Glomerular endothelial cell (primary cell): Measurements from ENCODE around the gene ZNF2. TPM values are rescaled to one million over a fixed set of nuclear protein-coding genes. Genes with fewer than 3 reads are reported as not detected.
A peak's percentile ranks its signal among the peaks of the same experiment; 100 is the strongest.

ENCODE experiments used
- DNase-seq: peaks from one replicate; pipeline ENCODE4 v3.0.0-alpha.2; 2011; ENCODE audit warnings: low read depth, low spot score; ENCODE audit errors: extremely low read depth
- total RNA-seq: library from RNA; depleted of rRNA; stranded (reverse); fragments of >200 nt; gene quantifications from 2 replicates; pipeline ENCODE4 v1.2.3, GENCODE V29; 2015

ZNF2 gene
- total RNA-seq, 1 donor from 2014 or later: 4.5 TPM

GRCh38 chr2:95204396-95204795 lies 38.8 kb downstream of the ZNF2 start:
- DNase-seq: no peak

- DNase-seq: no peak
These were observed 40.5 kb downstream of the ZNF2 start for GRCh38 chr2:95206096-95206495.

GRCh38 chr2:95207111-95207961 lies 41.7 kb downstream of the ZNF2 start, which contains the start of gene ZNF892:
Gene ZNF892, plus strand, starts transcription at chr2:95207521. Its CDS starts 295 bp downstream, at chr2:95207816.
- DNase-seq: peak; percentile 34

GRCh38 chr2:95208106-95208505 lies 42.5 kb downstream of the ZNF2 start:
- DNase-seq: no peak

- DNase-seq: no peak
These were observed 49.5 kb downstream of the ZNF2 start for GRCh38 chr2:95215018-95215612.

- DNase-seq: no peak
These were observed 54.8 kb downstream of the ZNF2 start for GRCh38 chr2:95220449-95220848.

- DNase-seq: no peak
These were observed 60.0 kb downstream of the ZNF2 start for GRCh38 chr2:95225658-95226057.

- peak; percentile 33 for DNase-seq
These were observed 66.1 kb downstream of the ZNF2 start for GRCh38 chr2:95231723-95232122.

GRCh38 chr2:95232232-95232631 lies 66.6 kb downstream of the ZNF2 start:
- no peak for DNase-seq

Other genes with a start within 250 kb of the ZNF2 start
- gene MAL, start 140.1 kb upstream of the ZNF2 start, total RNA-seq: 3.1 TPM in 1 of 2 replicates, not detected in the other
- gene MRPS5, start 44.0 kb upstream of the ZNF2 start, total RNA-seq: 50.8 and 50.9 TPM in 2 replicates
- 5.1 and 8.3 TPM in 2 replicates for gene ZNF514, start 6.0 kb upstream of the ZNF2 start, total RNA-seq
- gene ZNF892, start 41.7 kb downstream of the ZNF2 start, total RNA-seq: 3.9 and 6.4 TPM in 2 replicates
- gene PROM2, start 108.6 kb downstream of the ZNF2 start, total RNA-seq: 0.99 and 4.8 TPM in 2 replicates
- 2.2 and 3.8 TPM in 2 replicates for gene KCNIP3, start 131.5 kb downstream of the ZNF2 start, total RNA-seq
- gene FAHD2A, start 236.9 kb downstream of the ZNF2 start, total RNA-seq: 25.7 TPM in 2 replicates